ENCODE results near the gene HSPA12A. TPM values are rescaled to one million over a fixed set of nuclear protein-coding genes. Genes with fewer than 3 reads are reported as not detected.

Gene HSPA12A, protein sequence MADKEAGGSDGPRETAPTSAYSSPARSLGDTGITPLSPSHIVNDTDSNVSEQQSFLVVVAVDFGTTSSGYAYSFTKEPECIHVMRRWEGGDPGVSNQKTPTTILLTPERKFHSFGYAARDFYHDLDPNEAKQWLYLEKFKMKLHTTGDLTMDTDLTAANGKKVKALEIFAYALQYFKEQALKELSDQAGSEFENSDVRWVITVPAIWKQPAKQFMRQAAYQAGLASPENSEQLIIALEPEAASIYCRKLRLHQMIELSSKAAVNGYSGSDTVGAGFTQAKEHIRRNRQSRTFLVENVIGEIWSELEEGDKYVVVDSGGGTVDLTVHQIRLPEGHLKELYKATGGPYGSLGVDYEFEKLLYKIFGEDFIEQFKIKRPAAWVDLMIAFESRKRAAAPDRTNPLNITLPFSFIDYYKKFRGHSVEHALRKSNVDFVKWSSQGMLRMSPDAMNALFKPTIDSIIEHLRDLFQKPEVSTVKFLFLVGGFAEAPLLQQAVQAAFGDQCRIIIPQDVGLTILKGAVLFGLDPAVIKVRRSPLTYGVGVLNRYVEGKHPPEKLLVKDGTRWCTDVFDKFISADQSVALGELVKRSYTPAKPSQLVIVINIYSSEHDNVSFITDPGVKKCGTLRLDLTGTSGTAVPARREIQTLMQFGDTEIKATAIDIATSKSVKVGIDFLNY
- total RNA-seq (9.5 and 15.7 TPM in 2 replicates), polyA plus RNA-seq (14.4 and 16.9 TPM in 2 replicates), polyA minus RNA-seq (ENCODE audit: low replicate concordance) (16.5 and 34.2 TPM in 2 replicates)
- polyA plus RNA-seq (2012), result 10.8 and 12.3 TPM in 2 replicates

DNA sequence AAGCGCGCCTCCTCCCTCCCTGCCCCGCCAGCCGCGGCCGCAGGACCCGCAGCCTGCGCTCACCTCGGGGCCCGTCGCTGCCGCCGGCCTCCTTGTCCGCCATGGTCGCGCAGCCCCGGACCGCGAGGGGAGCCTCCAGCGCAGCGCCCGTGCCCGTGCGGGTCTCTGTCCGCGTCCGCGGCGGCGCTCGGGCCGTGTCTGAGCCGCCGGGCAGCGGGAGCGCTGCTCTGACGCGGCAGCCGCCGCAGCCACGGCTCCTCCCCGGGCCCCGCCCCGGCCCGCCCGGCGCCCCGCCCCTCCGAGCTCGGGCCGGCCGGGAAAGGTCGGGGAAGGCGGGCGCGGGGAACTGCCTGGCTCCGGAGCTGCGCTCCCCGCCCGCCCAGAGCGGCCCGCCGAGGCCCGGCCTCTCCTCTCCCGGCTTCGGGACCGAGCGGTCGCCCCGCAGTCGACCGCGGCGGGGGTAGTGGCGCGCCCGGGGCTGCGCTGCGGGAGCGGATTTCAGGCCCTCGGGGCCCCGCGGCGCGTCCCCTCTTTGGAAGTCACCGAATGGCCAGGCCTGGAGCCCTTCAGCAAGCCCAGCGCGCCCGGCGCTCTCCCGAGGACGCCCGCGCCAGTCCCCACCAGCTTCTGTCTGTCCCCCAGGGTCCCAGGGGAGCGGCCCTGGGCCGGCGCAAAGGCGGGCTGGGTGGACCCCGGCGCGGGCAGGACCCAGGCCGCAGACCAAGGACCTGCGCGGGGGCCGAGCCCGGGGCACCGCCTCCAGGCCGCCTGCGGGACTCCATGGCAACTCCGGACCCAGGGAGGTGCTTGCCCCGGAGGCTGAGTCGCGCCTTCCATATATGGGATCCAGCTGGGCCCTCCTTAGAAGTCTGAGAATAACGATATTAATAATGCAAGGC lies at the start of gene HSPA12A:
TSS of gene HSPA12A (minus strand) at position 200 of the 899 bp plus-strand sequence. CDS start at position 103, 97 bp downstream.
- no peaks in the 10 kb centered on the region for H3K36me3 ChIP-seq (ENCODE audit: control insufficient read depth, insufficient read depth, low read length)
- peaks cover 36% of the 10 kb centered on the region for H3K79me2 ChIP-seq (ENCODE audit: control insufficient read depth, insufficient read depth, low read length)
- TF ChIP-seq EZH2 (IDR thresholded peaks at IDR 0.05; ENCODE audit: low read length, missing control alignments), result no peak
- TF ChIP-seq, protein P1, sequence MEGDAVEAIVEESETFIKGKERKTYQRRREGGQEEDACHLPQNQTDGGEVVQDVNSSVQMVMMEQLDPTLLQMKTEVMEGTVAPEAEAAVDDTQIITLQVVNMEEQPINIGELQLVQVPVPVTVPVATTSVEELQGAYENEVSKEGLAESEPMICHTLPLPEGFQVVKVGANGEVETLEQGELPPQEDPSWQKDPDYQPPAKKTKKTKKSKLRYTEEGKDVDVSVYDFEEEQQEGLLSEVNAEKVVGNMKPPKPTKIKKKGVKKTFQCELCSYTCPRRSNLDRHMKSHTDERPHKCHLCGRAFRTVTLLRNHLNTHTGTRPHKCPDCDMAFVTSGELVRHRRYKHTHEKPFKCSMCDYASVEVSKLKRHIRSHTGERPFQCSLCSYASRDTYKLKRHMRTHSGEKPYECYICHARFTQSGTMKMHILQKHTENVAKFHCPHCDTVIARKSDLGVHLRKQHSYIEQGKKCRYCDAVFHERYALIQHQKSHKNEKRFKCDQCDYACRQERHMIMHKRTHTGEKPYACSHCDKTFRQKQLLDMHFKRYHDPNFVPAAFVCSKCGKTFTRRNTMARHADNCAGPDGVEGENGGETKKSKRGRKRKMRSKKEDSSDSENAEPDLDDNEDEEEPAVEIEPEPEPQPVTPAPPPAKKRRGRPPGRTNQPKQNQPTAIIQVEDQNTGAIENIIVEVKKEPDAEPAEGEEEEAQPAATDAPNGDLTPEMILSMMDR (conservative IDR thresholded peaks at IDR 0.05 in 1 of 2, IDR thresholded peaks at IDR 0.05 in 1 of 2; ENCODE audit: low read depth in 1 of 2, low read length in 2 of 2), result no peak
- peaks cover 4% of the 10 kb centered on the region for H3K4me1 ChIP-seq (ENCODE audit: control insufficient read depth, extremely low read depth, insufficient read depth, low read length)
- no peaks in the 10 kb centered on the region for H4K20me1 ChIP-seq (ENCODE audit: control insufficient read depth, extremely low read depth, insufficient read depth, low read length)
- H3K4me2 ChIP-seq (ENCODE audit: extremely low read depth, insufficient read depth, low read length), result peak within 1 kb of the TSS; percentile 86
- H2AFZ ChIP-seq (ENCODE audit: low read length), result peak within 1 kb of the TSS; percentile 72
- H3K9ac ChIP-seq (ENCODE audit: insufficient read depth, low read length), result peak within 1 kb of the TSS; percentile 88
- H3K4me3 ChIP-seq (replicated peaks in 1 of 4; ENCODE audit: control extremely low read depth in 1 of 4, insufficient read depth in 1 of 4, low read depth in 3 of 4, low read length in 4 of 4), result peak within 1 kb of the TSS; percentile 53 to 85 (median 74)
- H3K9me3 ChIP-seq (ENCODE audit: control insufficient read depth, insufficient read depth, low read depth, low read length), result no peaks in the 10 kb centered on the region
- peak; percentile 87 to 89 for DNase-seq (ENCODE audit: low read depth in 2 of 2)
- H3K27me3 ChIP-seq (ENCODE audit: control insufficient read depth, insufficient read depth, low read length), result no peaks in the 10 kb centered on the region
- peak within 1 kb of the TSS; percentile 88 for H3K27ac ChIP-seq (ENCODE audit: insufficient read depth, low read length)

DNA sequence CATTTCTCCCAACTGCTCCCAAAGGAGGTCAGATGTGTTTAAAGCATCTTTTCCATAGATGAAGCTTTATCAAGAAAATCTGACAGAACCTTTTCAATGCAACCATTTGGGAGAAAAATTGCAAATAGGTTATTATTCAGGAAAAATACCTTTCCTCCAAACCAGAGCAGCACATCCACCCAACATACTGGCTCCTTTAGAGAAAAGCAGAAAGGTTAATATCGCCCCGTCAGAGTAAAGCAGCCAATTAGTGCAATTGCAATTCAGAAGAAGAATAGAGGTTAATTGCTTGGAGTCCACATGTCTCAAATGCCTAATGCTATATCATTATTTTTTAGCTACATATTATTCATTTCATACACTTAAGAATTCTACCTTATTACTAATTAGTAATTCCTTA lies 48.9 kb upstream of the HSPA12A start:
- no peaks in the 10 kb centered on the region for H3K79me2 ChIP-seq (ENCODE audit: control insufficient read depth, insufficient read depth, low read length)
- TF ChIP-seq, protein P1 (conservative IDR thresholded peaks at IDR 0.05 in 1 of 2, IDR thresholded peaks at IDR 0.05 in 1 of 2; ENCODE audit: low read depth in 1 of 2, low read length in 2 of 2), result no peak
- no peak for TF ChIP-seq EZH2 (IDR thresholded peaks at IDR 0.05; ENCODE audit: low read length, missing control alignments)
- no peaks in the 10 kb centered on the region for H3K36me3 ChIP-seq (ENCODE audit: control insufficient read depth, insufficient read depth, low read length)
- H2AFZ ChIP-seq (ENCODE audit: low read length), result no peak overlapping the region
- H3K9me3 ChIP-seq (ENCODE audit: control insufficient read depth, insufficient read depth, low read depth, low read length), result no peaks in the 10 kb centered on the region
- no peak overlapping the region for H3K4me2 ChIP-seq (ENCODE audit: extremely low read depth, insufficient read depth, low read length)
- peaks cover 4% of the 10 kb centered on the region for H3K4me1 ChIP-seq (ENCODE audit: control insufficient read depth, extremely low read depth, insufficient read depth, low read length)
- H3K9ac ChIP-seq (ENCODE audit: insufficient read depth, low read length), result no peak overlapping the region
- H3K4me3 ChIP-seq (replicated peaks in 1 of 4; ENCODE audit: control extremely low read depth in 1 of 4, insufficient read depth in 1 of 4, low read depth in 3 of 4, low read length in 4 of 4), result no peak overlapping the region
- H4K20me1 ChIP-seq (ENCODE audit: control insufficient read depth, extremely low read depth, insufficient read depth, low read length), result no peaks in the 10 kb centered on the region
- H3K27me3 ChIP-seq (ENCODE audit: control insufficient read depth, insufficient read depth, low read length), result no peaks in the 10 kb centered on the region
- no peak for DNase-seq (ENCODE audit: low read depth in 2 of 2)
- H3K27ac ChIP-seq (ENCODE audit: insufficient read depth, low read length), result no peak overlapping the region

All from fibroblast of lung (primary cell).